Fibroblast of skin of right biceps (primary cell): Measurements from ENCODE around the gene GLOD5.

Experiments
- DNase-seq: peaks from one replicate; pipeline ENCODE4 v3.0.0-alpha.2; 2013

GLOD5 gene

GRCh38 chrX:48754238-48754637, 7.3 kb upstream of the GLOD5 start:
- no peak for DNase-seq

- no peak for DNase-seq
Measured at GRCh38 chrX:48769230-48769629, 7.7 kb downstream of the GLOD5 start.

- no peak for DNase-seq
Measured at GRCh38 chrX:48770296-48770695, 8.7 kb downstream of the GLOD5 start.

GRCh38 chrX:48772602-48773001, 11.1 kb downstream of the GLOD5 start:
- no peak for DNase-seq

- no peak for DNase-seq
Measured at GRCh38 chrX:48776818-48777439, 15.4 kb downstream of the GLOD5 start.

GRCh38 chrX:48779399-48779798, 17.9 kb downstream of the GLOD5 start:
- no peak for DNase-seq

GRCh38 chrX:48781705-48782104, 20.2 kb downstream of the GLOD5 start:
- no peak for DNase-seq

GRCh38 chrX:48782216-48782615, 20.7 kb downstream of the GLOD5 start:
- DNase-seq: no peak

GRCh38 chrX:48782795-48783194, 21.2 kb downstream of the GLOD5 start:
- DNase-seq: no peak

GRCh38 chrX:48784726-48785125, 23.2 kb downstream of the GLOD5 start:
- DNase-seq: no peak

- no peak for DNase-seq
Measured at GRCh38 chrX:48785186-48785539, 23.6 kb downstream of the GLOD5 start.

GRCh38 chrX:48785540-48786214, 24.1 kb downstream of the GLOD5 start:
- no peak for DNase-seq

- DNase-seq: no peak
Measured at GRCh38 chrX:48786341-48786800, 24.8 kb downstream of the GLOD5 start, which contains the start of gene GATA1. Gene GATA1 (plus strand): TSS chrX:48786590. CDS start chrX:48791110, 4,520 bp downstream.

- DNase-seq: no peak
Measured at GRCh38 chrX:48786825-48787504, 25.4 kb downstream of the GLOD5 start.

- DNase-seq: no peak
Measured at GRCh38 chrX:48787505-48788443, 26.2 kb downstream of the GLOD5 start.

- no peak for DNase-seq
Measured at GRCh38 chrX:48789366-48790220, 28.0 kb downstream of the GLOD5 start.

- no peak for DNase-seq
Measured at GRCh38 chrX:48790477-48790876, 28.9 kb downstream of the GLOD5 start.

- no peak for DNase-seq
Measured at GRCh38 chrX:48791063-48791820, 29.7 kb downstream of the GLOD5 start.

- no peak for DNase-seq
Measured at GRCh38 chrX:48792219-48792618, 30.7 kb downstream of the GLOD5 start.

- no peak for DNase-seq
Measured at GRCh38 chrX:48793935-48794334, 32.4 kb downstream of the GLOD5 start.

GRCh38 chrX:48794340-48794910, 32.9 kb downstream of the GLOD5 start:
- DNase-seq: no peak
